ENCODE data around the gene LYST. TPM values are rescaled to one million over a fixed set of nuclear protein-coding genes. Genes with fewer than 3 reads are reported as not detected.
"Not testable (repeated sequence)": the region's sequence is repeated elsewhere in the genome, so short reads cannot be mapped to it uniquely, and the experiment has no call there.

The LYST gene
- polyA plus RNA-seq (2012; ENCODE audit: insufficient read depth, insufficient read length): 4.1 TPM

- peak within 1 kb of the TSS; percentile 93 for H3K4me3 ChIP-seq (ENCODE audit: low read length)
- DNase-seq (ENCODE audit: low read depth, low spot score): no peak
Observed at GRCh38 chr1:235866205-235866912, at the start of gene LYST. Gene LYST, minus strand, starts transcription at chr1:235866906. Its CDS starts 36,489 bp downstream, at chr1:235830417.

- H3K4me3 ChIP-seq (ENCODE audit: low read length); DNase-seq (ENCODE audit: low read depth, low spot score): not testable (repeated sequence)
Observed at GRCh38 chr1:235915489-235915888, 48.8 kb upstream of the LYST start.

GRCh38 chr1:235913311-235913710, 46.6 kb upstream of the LYST start:
- H3K4me3 ChIP-seq (ENCODE audit: low read length): no peak overlapping the region
- no peak for DNase-seq (ENCODE audit: low read depth, low spot score)

- DNase-seq (ENCODE audit: low read depth, low spot score): no peak
- H3K4me3 ChIP-seq (ENCODE audit: low read length): no peak overlapping the region
Observed at GRCh38 chr1:235911876-235912275, 45.2 kb upstream of the LYST start.

GRCh38 chr1:235911300-235911662, 44.6 kb upstream of the LYST start:
- no peak overlapping the region for H3K4me3 ChIP-seq (ENCODE audit: low read length)
- DNase-seq (ENCODE audit: low read depth, low spot score): no peak

GRCh38 chr1:235910357-235911299, 43.9 kb upstream of the LYST start:
- no peak for DNase-seq (ENCODE audit: low read depth, low spot score)
- no peak overlapping the region for H3K4me3 ChIP-seq (ENCODE audit: low read length)

- no peak overlapping the region for H3K4me3 ChIP-seq (ENCODE audit: low read length)
Observed at GRCh38 chr1:235908742-235909520, 42.2 kb upstream of the LYST start.

GRCh38 chr1:235907897-235908240, 41.2 kb upstream of the LYST start:
- no peak for DNase-seq (ENCODE audit: low read depth, low spot score)
- H3K4me3 ChIP-seq (ENCODE audit: low read length): no peak overlapping the region

More at GRCh38 chr1:235908742-235909520, 42.2 kb upstream of the LYST start:
- no peak for DNase-seq (ENCODE audit: low read depth, low spot score)

- no peak overlapping the region for H3K4me3 ChIP-seq (ENCODE audit: low read length)
- no peak for DNase-seq (ENCODE audit: low read depth, low spot score)
Observed at GRCh38 chr1:235907187-235907896, 40.6 kb upstream of the LYST start.

GRCh38 chr1:235906436-235906835, 39.7 kb upstream of the LYST start:
- H3K4me3 ChIP-seq (ENCODE audit: low read length): no peak overlapping the region
- no peak for DNase-seq (ENCODE audit: low read depth, low spot score)

- not testable (repeated sequence) for DNase-seq (ENCODE audit: low read depth, low spot score); H3K4me3 ChIP-seq (ENCODE audit: low read length)
Observed at GRCh38 chr1:235903809-235904208, 37.1 kb upstream of the LYST start.

- DNase-seq (ENCODE audit: low read depth, low spot score): no peak
Observed at GRCh38 chr1:235902677-235903542, 36.2 kb upstream of the LYST start.

GRCh38 chr1:235901461-235901860, 34.8 kb upstream of the LYST start:
- DNase-seq (ENCODE audit: low read depth, low spot score): no peak
- H3K4me3 ChIP-seq (ENCODE audit: low read length): no peak overlapping the region

More at GRCh38 chr1:235902677-235903542, 36.2 kb upstream of the LYST start:
- H3K4me3 ChIP-seq (ENCODE audit: low read length): no peak overlapping the region

- DNase-seq (ENCODE audit: low read depth, low spot score): no peak
Observed at GRCh38 chr1:235898126-235898525, 31.4 kb upstream of the LYST start.

GRCh38 chr1:235893840-235894239, 27.1 kb upstream of the LYST start:
- DNase-seq (ENCODE audit: low read depth, low spot score): no peak
- no peak overlapping the region for H3K4me3 ChIP-seq (ENCODE audit: low read length)

More at GRCh38 chr1:235898126-235898525, 31.4 kb upstream of the LYST start:
- H3K4me3 ChIP-seq (ENCODE audit: low read length): no peak overlapping the region

- no peak for DNase-seq (ENCODE audit: low read depth, low spot score)
- no peak overlapping the region for H3K4me3 ChIP-seq (ENCODE audit: low read length)
Observed at GRCh38 chr1:235892734-235893413, 26.2 kb upstream of the LYST start.

GRCh38 chr1:235892202-235892601, 25.5 kb upstream of the LYST start:
- no peak for DNase-seq (ENCODE audit: low read depth, low spot score)

More at GRCh38 chr1:235892202-235892601, 25.5 kb upstream of the LYST start:
- no peak overlapping the region for H3K4me3 ChIP-seq (ENCODE audit: low read length)

All from Jurkat, Clone E6-1 (cell line).